Stimulated activated CD8-positive, alpha-beta memory T cell treated with anti-CD3 and anti-CD28 coated beads, Interleukin-4, amount 100 ng/mL, for 24 hours (primary cell): ENCODE results near the gene ADAMTS2.
A peak's percentile ranks its signal among the peaks of the same experiment; 100 is the strongest.

Experiments used
- DNase-seq: peaks from one replicate; pipeline ENCODE4 v3.0.0-alpha.2; 2020; ENCODE audit warnings: low read depth

ADAMTS2 gene

GRCh38 chr5:179345433-179346321 lies at the start of gene ADAMTS2:
TSS of gene ADAMTS2 (minus strand) at chr5:179345461. CDS start at chr5:179345328, 133 bp downstream.
- peak; percentile 3 for DNase-seq

- DNase-seq, result no peak
These were observed 47.8 kb upstream of the ADAMTS2 start for GRCh38 chr5:179393078-179393477.

GRCh38 chr5:179387151-179388110 lies 42.2 kb upstream of the ADAMTS2 start:
- DNase-seq, result no peak

- DNase-seq, result no peak
These were observed 40.7 kb upstream of the ADAMTS2 start for GRCh38 chr5:179385914-179386313.

- DNase-seq, result no peak
These were observed 37.2 kb upstream of the ADAMTS2 start for GRCh38 chr5:179382486-179382885.

- DNase-seq, result no peak
These were observed 36.4 kb upstream of the ADAMTS2 start for GRCh38 chr5:179381691-179382090.

- DNase-seq, result no peak
These were observed 35.2 kb upstream of the ADAMTS2 start for GRCh38 chr5:179380211-179381035.

GRCh38 chr5:179379321-179379890 lies 34.1 kb upstream of the ADAMTS2 start:
- no peak for DNase-seq

GRCh38 chr5:179378441-179379271 lies 33.4 kb upstream of the ADAMTS2 start:
- DNase-seq, result no peak

GRCh38 chr5:179378116-179378440 lies 32.8 kb upstream of the ADAMTS2 start:
- DNase-seq, result no peak

- DNase-seq, result no peak
These were observed 32.3 kb upstream of the ADAMTS2 start for GRCh38 chr5:179377421-179378115.

GRCh38 chr5:179376701-179377420 lies 31.6 kb upstream of the ADAMTS2 start:
- DNase-seq, result no peak

GRCh38 chr5:179375831-179376365 lies 30.6 kb upstream of the ADAMTS2 start:
- no peak for DNase-seq

GRCh38 chr5:179375236-179375685 lies 30.0 kb upstream of the ADAMTS2 start:
- DNase-seq, result no peak

GRCh38 chr5:179374506-179375235 lies 29.4 kb upstream of the ADAMTS2 start:
- no peak for DNase-seq

GRCh38 chr5:179373961-179374505 lies 28.8 kb upstream of the ADAMTS2 start:
- no peak for DNase-seq

- no peak for DNase-seq
These were observed 28.1 kb upstream of the ADAMTS2 start for GRCh38 chr5:179373101-179373934.
